GM12873 (cell line): Measurements from ENCODE around the gene FBXL13.

ENCODE experiments used
- CTCF ChIP-seq: IDR thresholded peaks from 2 replicates; pipeline ENCODE4 v1.5.1; 2012; ENCODE audit warnings: low read depth, mild to moderate bottlenecking, moderate library complexity, low read length, control low read depth; ENCODE audit not compliant: insufficient read depth; ENCODE audit errors: missing control alignments

FBXL13 gene

GRCh38 chr7:102849079-102849478, 225.5 kb downstream of the FBXL13 start:
- no peak for TF ChIP-seq CTCF

- TF ChIP-seq CTCF, result no peak
Measured at GRCh38 chr7:102845346-102845745, 229.2 kb downstream of the FBXL13 start.

GRCh38 chr7:102843850-102844249, 230.7 kb downstream of the FBXL13 start:
- no peak for TF ChIP-seq CTCF

GRCh38 chr7:102842284-102842683, 232.3 kb downstream of the FBXL13 start:
- TF ChIP-seq CTCF, result no peak

GRCh38 chr7:102841290-102841689, 233.3 kb downstream of the FBXL13 start:
- TF ChIP-seq CTCF, result no peak

- TF ChIP-seq CTCF, result no peak
Measured at GRCh38 chr7:102840404-102840803, 234.2 kb downstream of the FBXL13 start.

- TF ChIP-seq CTCF, result no peak
Measured at GRCh38 chr7:102837802-102838201, 236.8 kb downstream of the FBXL13 start.
